ENCODE data around the gene TCP1. TPM values are rescaled to one million over a fixed set of nuclear protein-coding genes. Genes with fewer than 3 reads are reported as not detected.

TCP1 gene
- total and polyA plus RNA-seq, 2 of the 13 experiments (the other 11 are each of a cell fraction or from before 2014, with no cell fraction given): 116 to 553 TPM

GRCh38 chr6:159758031-159759001 lies 31.1 kb downstream of the TCP1 start (continued):
- TF ChIP-seq, protein P1, sequence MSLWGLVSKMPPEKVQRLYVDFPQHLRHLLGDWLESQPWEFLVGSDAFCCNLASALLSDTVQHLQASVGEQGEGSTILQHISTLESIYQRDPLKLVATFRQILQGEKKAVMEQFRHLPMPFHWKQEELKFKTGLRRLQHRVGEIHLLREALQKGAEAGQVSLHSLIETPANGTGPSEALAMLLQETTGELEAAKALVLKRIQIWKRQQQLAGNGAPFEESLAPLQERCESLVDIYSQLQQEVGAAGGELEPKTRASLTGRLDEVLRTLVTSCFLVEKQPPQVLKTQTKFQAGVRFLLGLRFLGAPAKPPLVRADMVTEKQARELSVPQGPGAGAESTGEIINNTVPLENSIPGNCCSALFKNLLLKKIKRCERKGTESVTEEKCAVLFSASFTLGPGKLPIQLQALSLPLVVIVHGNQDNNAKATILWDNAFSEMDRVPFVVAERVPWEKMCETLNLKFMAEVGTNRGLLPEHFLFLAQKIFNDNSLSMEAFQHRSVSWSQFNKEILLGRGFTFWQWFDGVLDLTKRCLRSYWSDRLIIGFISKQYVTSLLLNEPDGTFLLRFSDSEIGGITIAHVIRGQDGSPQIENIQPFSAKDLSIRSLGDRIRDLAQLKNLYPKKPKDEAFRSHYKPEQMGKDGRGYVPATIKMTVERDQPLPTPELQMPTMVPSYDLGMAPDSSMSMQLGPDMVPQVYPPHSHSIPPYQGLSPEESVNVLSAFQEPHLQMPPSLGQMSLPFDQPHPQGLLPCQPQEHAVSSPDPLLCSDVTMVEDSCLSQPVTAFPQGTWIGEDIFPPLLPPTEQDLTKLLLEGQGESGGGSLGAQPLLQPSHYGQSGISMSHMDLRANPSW (CRISPR knock-in tag; IDR thresholded peaks at IDR 0.05; ENCODE audit: borderline replicate concordance): no peak
- no peak for TF ChIP-seq ZNF335 (CRISPR knock-in tag; IDR thresholded peaks at IDR 0.05)
- TF ChIP-seq NCOA5 (CRISPR knock-in tag; IDR thresholded peaks at IDR 0.05): 0 out of 2 replicates have a peak, but pooled peaks have one; percentile 19
- TF ChIP-seq NKX3-1 (CRISPR knock-in tag; IDR thresholded peaks at IDR 0.05): no peak
- peak; percentile 50 for TF ChIP-seq CTCF (CRISPR knock-in tag; IDR thresholded peaks at IDR 0.05)
- TF ChIP-seq ZNF772 (CRISPR knock-in tag; IDR thresholded peaks at IDR 0.05): no peak
- TF ChIP-seq ETV5 (CRISPR knock-in tag; IDR thresholded peaks at IDR 0.05; ENCODE audit: borderline replicate concordance): 0 out of 2 replicates have a peak, but pooled peaks have one; percentile 5

Measured in HepG2 (cell line).